HG03457 (cell line): ENCODE data around the gene ENPP1.
"Not testable (repeated sequence)": the region's sequence is repeated elsewhere in the genome, so short reads cannot be mapped to it uniquely, and the experiment has no call there.

Source experiments
- ATAC-seq: cut with Tn5 transposase; IDR thresholded peaks from one replicate; pipeline ENCODE4 v1.9.1; 2021; ENCODE audit warnings: moderate number of reproducible peaks; ENCODE audit not compliant: unreplicated experiment

ENPP1 gene

DNA sequence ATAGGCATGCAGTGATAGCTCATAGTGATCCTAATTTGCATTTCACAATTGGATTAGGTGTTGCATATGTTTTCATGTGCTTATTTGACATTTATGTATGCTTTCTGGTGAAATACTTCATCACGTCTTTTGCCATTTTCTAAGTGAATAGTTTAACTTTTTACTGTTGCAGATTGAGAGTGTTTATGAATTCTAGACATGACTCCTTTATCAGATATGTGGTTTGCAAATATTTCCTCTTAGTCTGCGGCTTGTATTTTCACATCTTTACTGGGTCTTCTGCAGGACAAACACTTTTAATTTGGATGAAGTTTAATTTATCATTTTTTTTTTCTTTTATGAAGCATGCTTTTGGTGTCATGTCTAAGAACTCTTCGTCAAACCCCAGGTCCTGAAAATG is 104.1 kb downstream of the ENPP1 start:
- ATAC-seq = no peak

DNA sequence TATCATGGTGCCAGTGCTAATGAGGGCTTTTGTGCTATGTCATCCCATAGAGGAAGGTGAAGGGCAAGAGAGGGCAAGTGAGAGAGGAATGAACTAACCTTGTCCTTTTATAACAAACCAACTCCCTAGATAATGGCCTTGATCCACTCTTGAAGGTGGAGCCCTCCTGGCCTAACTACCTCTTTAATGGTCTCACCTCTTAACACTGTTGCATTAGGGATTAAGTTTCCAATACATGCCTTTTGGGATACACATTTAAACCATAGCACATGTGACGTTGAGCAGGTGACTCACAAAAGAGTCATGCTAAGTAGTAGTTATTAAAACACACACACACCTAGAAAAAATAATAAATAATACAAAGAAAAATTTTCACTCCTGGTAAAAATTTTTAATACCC is 106.4 kb downstream of the ENPP1 start:
- no peak for ATAC-seq

DNA sequence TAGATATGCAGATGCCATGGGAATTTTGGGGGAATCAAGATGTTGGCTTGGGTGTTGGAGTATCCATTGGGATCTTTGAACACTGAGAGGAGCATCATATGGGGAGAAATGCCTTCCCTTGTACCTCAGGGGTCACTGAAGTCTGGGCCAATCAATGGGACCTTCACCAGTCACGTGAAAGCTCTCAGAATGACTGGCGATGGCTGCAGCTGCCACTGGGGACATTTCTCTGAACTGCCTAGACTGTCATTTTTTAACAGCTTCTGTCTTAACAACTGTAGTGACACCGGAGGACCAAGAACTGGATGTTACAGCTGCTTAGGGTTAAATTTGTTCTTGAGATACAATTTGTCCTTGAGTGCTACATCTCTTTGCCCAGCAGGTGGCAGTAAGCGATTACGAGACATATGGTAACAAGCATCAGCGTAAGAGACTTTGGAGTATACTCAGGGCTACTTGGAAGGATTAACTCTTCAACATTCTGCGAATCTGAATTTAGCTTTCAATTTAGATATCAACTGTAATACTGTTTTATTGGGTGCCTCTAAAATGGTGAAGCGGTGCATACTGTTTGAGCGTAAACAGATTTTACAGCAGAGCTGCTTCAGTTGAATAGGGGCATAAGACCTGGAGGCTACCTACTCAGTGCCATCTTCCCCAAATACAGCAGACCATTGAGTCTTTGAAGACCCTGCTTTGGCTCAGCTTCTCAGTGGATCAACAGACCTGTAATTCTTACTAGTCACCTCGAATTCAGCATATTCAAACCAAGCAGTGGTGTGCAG is 107.3 kb downstream of the ENPP1 start:
- ATAC-seq = no peak

DNA sequence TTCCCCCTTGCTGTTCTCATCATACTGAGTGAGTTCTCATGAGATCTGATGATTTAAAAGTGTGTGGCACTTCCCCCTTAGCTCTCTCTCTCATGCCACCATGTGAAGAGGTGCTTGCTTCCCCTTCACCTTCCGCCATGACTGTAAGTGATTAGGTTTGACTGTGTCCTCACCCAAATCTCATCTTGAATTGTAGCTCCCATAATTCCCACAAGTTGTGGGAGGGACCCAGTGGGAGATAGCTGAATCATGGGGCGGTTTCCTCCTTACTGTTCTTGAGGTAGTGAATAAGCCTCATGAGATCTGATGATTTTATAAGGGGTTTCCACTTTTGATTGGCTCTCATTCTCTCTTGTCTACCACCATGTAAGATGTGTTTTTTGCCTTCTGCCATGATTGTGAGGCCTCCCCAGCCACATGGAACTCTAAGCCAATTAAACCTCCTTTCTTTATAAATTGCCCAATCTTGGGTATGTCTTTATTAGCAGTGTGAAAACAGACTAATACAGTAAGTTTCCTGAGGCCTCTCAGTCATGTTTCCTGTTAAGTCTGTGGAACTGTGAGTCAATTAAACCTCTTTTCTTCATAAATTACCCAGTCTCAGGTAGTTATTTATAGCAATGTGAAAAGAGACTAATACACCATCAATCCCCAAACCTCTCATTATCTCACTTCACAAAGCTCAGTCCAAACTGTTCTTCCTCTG is 108.4 kb downstream of the ENPP1 start:
- ATAC-seq = not testable (repeated sequence)

GRCh38 chr6:131916847-131917246 is 109.0 kb downstream of the ENPP1 start:
- no peak for ATAC-seq

DNA sequence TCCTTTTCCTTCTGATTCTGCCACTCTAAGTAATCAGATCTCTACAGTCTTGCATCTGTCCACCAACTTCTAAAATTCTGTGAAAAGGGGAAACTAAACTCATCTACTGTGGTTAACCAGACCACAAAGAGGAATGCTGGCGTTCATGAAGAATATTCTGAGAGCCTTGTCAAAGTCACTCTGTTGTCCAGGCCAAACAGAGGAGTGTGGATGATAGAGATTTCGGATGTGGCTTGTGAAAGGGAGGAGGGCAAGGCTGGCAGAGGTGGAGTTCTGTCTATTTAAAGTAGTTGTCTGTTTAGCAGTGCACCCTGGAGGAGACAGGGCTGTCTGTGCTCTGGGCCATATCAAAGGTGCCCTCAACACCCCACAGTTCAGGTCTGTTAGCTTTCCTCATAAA is 109.5 kb downstream of the ENPP1 start:
- ATAC-seq = no peak

DNA sequence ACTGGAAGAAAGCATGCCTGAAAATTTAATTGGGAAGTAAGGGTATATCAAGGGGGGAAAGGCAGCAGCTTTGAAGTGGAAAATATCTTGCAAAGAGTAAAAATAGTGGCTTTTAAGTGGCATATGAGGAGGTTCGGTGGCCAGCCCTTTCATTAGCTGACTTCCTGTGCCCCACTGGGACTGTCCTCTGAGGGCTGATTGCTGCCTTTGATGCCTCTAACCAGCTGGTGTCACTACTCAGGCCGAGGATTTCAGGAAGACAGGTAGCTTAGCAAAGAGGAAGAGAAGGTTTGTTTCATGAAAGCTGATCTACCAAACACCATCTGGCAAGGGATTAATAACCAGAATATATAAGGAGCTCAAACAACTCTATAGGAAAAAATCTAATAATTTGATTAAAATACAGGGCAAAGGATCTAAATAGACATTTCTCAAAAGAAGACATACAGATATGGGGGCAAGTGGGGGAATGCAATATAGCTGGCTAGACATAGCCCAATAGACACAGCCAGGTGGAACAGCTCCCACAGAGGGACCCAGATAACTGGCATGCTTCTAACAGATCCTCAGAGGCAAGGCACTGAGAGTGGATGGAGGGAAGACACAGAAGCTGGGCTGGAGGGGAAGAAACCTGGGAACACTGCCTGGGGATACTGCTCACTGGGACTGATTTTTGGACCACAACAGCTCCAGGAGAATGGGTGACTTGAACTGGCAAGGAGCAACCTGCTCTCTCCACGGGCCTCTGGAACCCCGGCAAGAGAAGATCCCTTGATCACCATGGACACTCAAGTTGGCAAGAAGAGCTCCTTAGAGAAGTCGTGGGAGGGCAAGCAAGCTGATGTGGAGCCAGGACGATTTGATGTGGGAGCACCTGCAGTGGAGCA is 110.2 kb downstream of the ENPP1 start:
- ATAC-seq = no peak

DNA sequence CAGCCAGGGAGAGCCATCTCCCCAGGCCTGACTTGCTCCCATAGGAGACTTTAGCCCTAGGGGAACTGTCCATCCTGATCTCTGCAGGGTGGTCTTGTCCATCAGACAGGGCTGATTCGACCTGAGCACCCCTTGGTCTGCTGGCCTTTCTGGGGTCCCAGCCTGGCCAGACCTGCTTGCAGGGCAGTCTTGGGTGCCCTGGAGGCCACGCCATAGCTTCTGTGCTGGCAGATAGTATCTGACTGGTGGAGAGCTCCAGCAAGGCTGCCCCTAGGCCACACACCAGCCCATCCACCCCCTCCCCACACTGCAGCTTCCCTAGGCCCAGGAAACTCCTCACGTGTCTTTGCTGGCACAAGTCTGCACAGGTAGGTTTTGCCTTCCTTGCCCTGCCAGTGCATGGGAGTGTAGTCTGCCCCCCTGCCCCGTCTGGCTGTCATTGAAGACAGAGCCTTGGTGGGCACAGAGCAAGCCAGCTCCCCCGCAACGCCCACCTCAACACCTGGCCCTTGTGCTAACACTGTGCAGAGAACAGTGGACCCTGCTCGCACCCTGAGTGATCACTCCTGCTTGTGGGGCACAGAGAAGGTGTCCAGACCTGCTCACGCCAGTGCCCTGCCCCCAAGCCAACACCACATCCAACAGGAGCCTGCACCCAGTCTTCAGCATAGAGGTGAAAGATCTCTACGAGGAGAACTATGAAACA is 111.0 kb downstream of the ENPP1 start:
- ATAC-seq = no peak

GRCh38 chr6:131920656-131921055 is 112.8 kb downstream of the ENPP1 start:
- no peak for ATAC-seq

GRCh38 chr6:131923356-131923755 is 115.5 kb downstream of the ENPP1 start:
- no peak for ATAC-seq

GRCh38 chr6:131924881-131925474 is 117.2 kb downstream of the ENPP1 start:
- no peak for ATAC-seq

DNA sequence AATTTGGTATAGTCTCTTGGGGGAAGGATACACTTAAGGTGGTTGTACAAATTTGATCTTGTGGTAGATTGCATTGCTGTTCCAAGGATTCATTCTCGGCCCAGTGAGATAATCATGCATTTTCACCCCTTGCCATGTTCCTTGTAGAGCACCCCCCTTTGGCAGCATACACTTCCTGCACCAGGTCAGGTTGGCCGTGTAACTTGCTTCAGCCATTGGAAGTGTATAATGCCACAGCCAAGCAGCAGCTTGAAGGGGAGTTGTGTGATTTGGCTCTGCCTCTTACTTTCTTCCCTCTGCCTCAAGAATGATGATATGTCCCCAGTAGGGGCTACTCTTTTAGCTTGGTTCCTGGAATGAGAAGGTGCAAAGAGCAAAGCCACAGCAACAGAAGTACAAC is 121.4 kb downstream of the ENPP1 start:
- no peak for ATAC-seq

- ATAC-seq = no peak
Observed at GRCh38 chr6:131929976-131930375, 122.2 kb downstream of the ENPP1 start.

GRCh38 chr6:131931063-131931750 is 123.4 kb downstream of the ENPP1 start:
- no peak for ATAC-seq

- ATAC-seq = no peak
Observed at GRCh38 chr6:131936156-131936555, 128.3 kb downstream of the ENPP1 start.

DNA sequence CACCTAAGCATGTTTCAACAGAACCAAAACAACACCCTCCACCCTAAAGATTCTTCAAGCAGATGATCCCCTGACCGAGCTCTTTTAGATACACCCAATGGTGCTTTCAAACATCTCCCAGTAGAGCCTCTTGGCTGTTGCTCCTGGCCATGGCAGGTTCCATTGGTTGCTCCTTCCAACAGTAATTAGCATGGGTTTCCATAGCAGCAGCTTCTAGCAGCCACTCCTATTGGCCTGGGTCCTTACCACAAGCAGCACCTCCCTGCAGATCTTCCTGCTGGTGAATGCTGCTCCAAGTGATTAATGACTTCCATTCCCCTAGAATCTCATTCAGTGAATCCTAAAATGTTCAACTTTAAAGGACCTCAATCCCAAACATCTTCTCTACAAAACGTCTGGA is 129.4 kb downstream of the ENPP1 start:
- ATAC-seq = no peak

DNA sequence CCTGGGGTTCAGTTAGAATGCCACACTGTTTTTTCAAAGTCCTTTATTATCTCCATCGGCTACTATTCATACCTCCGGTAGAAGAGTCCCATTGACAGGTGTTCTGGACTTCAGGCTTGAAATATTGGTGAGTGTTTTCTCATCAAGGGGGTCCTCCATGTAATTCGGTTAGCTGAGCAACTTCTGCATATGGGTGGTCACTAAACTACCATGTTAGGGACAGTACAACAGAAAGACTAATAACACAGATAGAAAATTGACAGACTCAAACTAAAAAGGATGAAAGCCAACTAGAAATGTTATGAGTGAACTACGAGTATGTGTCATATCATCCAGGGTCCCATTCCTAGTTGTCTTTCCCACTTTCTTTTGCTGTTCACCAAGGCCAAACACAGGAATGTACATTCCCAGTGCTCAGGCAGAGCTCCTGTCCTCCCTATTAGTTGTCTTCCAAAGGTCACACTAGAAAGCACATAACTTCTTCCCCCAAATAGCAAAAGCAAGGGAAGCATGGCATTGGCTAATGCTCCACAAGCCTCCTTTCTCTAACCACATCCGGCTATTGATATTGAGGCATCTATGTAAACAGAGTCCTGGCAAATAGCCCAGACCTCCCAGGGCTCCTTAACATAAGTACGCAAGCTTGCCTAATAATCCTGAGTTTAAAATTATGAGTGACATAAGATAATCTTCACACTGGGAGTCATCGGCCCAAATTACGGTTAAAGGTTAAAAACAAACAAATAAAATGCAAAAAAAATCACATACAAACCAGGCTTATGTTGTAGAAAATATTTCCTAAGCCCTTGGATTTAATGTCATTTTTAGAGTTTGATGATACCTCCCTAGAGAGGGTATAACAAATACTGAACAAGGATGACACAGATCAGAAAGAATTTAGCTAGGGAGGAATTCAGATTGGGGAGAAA is 130.1 kb downstream of the ENPP1 start:
- ATAC-seq = no peak
